Stimulated activated CD8-positive, alpha-beta memory T cell treated with anti-CD3 and anti-CD28 coated beads, Interleukin-15, amount 100 ng/mL, for 4 hours (primary cell): ENCODE measurements around the gene PTF1A.

Source experiments
- DNase-seq, 2 donors: peaks; one replicate each; pipeline ENCODE4 v3.0.0-alpha.2; 2020; ENCODE audit warnings: low read depth in 2 of 2

PTF1A gene

GRCh38 chr10:23187155-23187554 is 5.0 kb upstream of the PTF1A start:
- DNase-seq = no peak

GRCh38 chr10:23189024-23189423 is 3.1 kb upstream of the PTF1A start:
- DNase-seq = no peak

GRCh38 chr10:23190872-23191763 is 994 bp upstream of the PTF1A start:
- DNase-seq = no peak

GRCh38 chr10:23192712-23193434 is 761 bp downstream of the PTF1A start:
- DNase-seq = no peak

- no peak for DNase-seq
Measured at GRCh38 chr10:23193435-23194074, 1.4 kb downstream of the PTF1A start.

- DNase-seq = no peak
Measured at GRCh38 chr10:23194471-23194965, 2.4 kb downstream of the PTF1A start.

GRCh38 chr10:23194966-23195845 is 3.1 kb downstream of the PTF1A start:
- no peak for DNase-seq

GRCh38 chr10:23195846-23196600 is 3.9 kb downstream of the PTF1A start:
- no peak for DNase-seq

GRCh38 chr10:23196915-23197314 is 4.8 kb downstream of the PTF1A start:
- DNase-seq = no peak

- no peak for DNase-seq
Measured at GRCh38 chr10:23197416-23197861, 5.3 kb downstream of the PTF1A start.

GRCh38 chr10:23198610-23198939 is 6.5 kb downstream of the PTF1A start:
- no peak for DNase-seq

- DNase-seq = no peak
Measured at GRCh38 chr10:23198940-23199767, 7.0 kb downstream of the PTF1A start.

- no peak for DNase-seq
Measured at GRCh38 chr10:23199768-23200511, 7.8 kb downstream of the PTF1A start.

GRCh38 chr10:23200586-23200985 is 8.5 kb downstream of the PTF1A start:
- DNase-seq = no peak

GRCh38 chr10:23200997-23201652 is 9.0 kb downstream of the PTF1A start:
- no peak for DNase-seq

GRCh38 chr10:23201837-23202236 is 9.7 kb downstream of the PTF1A start:
- no peak for DNase-seq

GRCh38 chr10:23202779-23203178 is 10.7 kb downstream of the PTF1A start:
- no peak for DNase-seq
